A204.1 (cell line): ENCODE data around the gene BAHD1.

ENCODE experiments used
- FAIRE-seq: peaks from 2 replicates; lab custom pipeline; 2012; peaks lifted over from hg19 to GRCh38; lab: Jason Lieb, UNC

The BAHD1 gene

DNA sequence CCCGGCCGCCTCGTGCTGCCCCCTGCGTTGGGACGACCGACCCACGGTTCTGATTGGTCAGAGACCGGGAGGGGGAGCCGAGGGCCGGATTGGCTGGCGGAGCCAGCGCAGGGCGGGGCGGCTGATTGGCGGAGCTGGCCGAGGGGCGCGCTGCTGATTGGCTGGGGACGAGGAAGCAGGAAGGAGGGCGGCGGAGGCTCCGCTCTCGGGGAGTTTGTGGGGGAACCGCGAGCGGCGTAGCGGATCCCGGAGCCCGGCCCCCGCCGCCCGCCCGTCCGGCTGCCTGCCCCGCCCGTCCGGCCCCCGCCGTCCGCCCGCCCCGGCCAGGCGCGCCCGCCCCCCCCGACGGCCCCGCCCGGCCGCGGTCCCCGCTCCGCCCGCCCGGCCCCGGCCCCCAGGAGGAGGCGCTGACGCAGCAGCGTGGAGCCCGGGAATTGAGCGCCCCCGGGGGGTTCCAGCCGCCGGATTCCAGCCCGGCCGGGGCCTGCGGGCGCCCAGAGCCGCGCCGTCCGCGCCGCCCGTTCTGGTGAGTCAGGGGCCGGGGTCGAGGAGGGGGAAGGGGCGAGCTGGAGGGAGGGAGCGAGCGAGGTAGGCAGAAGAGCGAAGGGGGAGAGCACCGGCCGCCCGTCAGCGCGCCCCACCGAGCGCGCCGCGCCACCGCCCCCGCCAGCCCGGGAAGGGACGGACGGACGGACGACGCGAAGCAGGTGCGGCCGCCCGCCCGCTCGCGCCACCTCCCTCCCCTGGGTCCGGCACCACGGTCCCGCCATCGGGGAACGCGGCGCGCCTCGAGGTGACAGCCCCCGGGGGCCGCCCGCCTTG lies at the start of gene BAHD1:
Gene BAHD1, plus strand, starts transcription at position 211 of the 822 bp plus-strand sequence. CDS start 17,512 bp downstream, outside the sequence.
- FAIRE-seq = peak; percentile 49

- no peak for FAIRE-seq
Measured at GRCh38 chr15:40392986-40393948, 47.5 kb upstream of the BAHD1 start.

DNA sequence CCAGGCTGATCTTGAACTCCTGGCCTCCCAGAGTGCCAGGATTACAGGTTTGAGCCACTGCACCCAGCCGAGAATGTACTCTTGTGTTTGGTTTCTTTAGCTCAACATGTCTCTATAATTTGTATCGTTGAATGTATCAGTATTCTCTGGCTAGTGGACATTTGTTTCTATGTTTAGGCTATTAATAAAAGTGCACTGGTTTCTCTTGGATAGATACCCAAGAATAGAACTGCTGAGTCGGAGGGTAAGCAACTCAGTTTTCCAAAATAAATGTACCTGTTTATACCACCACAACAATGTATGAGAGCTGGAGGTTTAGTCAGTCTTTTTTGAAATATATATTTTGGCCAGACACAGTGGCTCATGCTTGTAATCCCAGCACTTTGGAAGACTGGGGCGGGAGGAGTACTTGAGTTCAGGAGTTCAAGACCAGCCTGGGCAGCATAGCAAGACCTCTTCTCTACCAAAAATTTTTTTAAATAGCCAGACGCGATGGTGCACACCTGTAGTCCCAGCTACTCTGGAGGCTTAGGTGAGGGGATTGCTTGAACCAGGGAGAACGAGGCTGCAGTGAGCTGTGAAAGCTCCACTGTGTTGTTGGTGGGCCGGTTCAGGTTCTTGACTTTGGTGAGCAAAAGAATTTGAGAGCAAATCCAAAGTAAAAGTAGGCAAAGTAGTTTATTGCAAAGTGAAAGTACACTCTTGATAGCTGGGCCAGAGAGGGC lies 42.9 kb upstream of the BAHD1 start:
- FAIRE-seq = no peak

- no peak for FAIRE-seq
Measured at GRCh38 chr15:40398413-40398873, 42.3 kb upstream of the BAHD1 start.

DNA sequence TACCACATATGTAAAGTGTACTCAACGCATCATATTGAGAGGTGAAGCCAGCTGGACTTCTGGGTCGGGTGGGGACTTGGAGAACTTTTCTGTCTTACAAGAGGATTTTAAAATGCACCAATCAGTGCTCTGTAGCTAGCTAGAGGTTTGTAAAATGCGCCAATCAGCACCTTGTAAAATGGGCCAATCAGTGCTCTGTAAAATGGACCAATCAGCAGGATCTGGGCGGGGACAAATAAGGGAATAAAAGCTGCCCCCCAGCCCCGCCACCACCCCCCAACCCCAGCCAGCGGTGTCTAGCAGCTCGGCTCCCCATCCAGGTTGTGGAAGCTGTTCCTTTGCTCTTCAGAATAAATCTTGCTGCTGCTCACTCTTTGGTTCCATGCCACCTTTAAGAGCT lies 41.4 kb upstream of the BAHD1 start:
- no peak for FAIRE-seq

DNA sequence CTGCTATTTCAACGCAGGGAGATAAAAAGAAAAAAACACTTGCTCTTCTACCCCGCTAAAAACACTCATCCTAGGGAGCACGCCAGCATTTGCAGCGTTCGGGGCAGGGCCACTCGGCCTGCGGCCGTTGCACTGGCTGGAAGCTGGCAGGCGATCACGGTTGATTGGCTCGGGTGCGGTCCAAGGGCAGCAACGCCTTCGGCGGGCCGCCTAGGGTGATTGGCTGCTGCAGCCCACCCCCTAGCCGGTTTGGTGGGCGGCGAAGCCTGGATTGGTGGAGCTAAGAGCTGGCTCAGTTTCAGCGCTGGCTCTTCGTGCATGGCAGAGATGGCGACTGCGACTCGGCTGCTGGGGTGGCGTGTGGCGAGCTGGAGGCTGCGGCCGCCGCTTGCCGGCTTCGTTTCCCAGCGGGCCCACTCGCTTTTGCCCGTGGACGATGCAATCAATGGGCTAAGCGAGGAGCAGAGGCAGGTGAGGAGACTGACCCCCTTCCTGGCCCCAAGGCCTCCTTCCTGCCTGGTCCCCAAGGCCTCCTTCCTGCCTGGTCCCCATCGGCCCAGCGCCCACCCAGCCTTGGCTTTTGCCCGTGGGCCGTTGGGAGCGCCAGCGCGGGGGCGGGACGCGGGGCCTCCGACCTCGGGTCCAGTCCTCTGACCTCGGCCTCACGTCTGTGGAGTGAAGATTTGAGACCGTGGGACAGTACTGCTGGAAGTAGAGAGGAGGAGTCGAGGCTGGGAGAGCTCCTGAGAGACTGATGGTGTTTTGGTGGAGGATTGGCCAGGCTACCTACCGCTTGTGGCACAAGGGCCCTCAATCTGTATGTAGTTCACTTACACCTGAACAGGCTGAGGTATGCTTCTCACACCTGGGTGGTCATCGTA lies 35.0 kb upstream of the BAHD1 start, which contains the start of gene IVD:
Gene IVD, plus strand, starts transcription at position 295 of the 881 bp plus-strand sequence. Its CDS starts 33 bp downstream, at position 328.
- FAIRE-seq = peak; percentile 99

GRCh38 chr15:40407330-40407990 lies 33.3 kb upstream of the BAHD1 start:
- no peak for FAIRE-seq

- no peak for FAIRE-seq
Measured at GRCh38 chr15:40409366-40409765, 31.4 kb upstream of the BAHD1 start.

GRCh38 chr15:40410476-40410875 lies 30.3 kb upstream of the BAHD1 start:
- FAIRE-seq = no peak

- FAIRE-seq = no peak
Measured at GRCh38 chr15:40412095-40412759, 28.5 kb upstream of the BAHD1 start.

DNA sequence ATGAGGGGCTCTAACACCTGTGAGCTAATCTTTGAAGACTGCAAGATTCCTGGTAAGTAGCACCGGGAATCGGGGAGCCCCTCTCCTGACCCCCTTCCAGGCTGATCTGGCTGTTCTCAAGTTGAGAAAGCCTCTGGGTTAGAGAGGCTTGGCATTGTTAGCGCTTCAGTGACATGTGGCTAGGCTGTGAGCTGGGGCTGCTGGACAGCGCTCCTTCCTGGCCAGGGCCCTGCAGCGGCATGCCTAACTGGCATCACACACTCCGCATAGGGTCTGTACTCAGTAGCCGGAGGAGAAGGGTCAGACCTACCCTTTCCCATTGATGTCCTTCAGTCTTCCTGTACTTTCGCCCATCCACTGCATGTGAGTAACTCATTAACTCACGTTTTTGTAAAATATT lies 27.7 kb upstream of the BAHD1 start:
- FAIRE-seq = no peak

GRCh38 chr15:40414816-40415215 lies 25.9 kb upstream of the BAHD1 start:
- no peak for FAIRE-seq

DNA sequence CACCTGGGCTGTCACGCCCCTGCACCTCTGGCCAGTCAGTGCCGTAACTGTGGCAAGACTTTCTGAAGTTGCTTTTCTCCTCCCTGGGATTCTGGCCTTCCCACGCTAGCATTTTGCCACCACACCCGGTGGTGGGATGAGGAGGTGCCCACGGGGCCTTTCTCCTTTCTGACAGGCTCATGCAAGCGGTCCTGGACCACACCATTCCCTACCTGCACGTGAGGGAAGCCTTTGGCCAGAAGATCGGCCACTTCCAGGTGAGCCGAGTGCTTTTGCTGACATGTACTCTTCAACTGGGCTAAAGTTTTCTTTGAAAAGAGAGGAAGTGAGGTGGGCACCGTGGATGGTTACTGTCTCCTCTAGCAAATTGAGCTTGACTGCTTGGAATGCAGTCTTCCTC lies 25.5 kb upstream of the BAHD1 start:
- FAIRE-seq = no peak

DNA sequence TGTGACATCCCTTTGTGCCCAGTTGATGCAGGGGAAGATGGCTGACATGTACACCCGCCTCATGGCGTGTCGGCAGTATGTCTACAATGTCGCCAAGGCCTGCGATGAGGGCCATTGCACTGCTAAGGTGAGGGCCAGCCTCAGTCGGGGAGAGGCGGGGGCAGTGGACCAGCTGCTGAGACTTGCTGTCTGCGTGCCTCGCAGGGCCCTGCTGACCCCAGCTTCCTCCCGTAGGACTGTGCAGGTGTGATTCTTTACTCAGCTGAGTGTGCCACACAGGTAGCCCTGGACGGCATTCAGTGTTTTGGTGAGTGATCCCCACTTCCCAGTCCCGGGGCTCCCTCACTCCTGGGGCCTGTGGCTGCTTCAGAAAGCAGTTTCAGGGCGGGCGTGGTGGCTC lies 24.7 kb upstream of the BAHD1 start:
- no peak for FAIRE-seq

- no peak for FAIRE-seq
Measured at GRCh38 chr15:40418126-40418525, 22.6 kb upstream of the BAHD1 start.

- FAIRE-seq = no peak
Measured at GRCh38 chr15:40420071-40420713, 20.6 kb upstream of the BAHD1 start.

- no peak for FAIRE-seq
Measured at GRCh38 chr15:40420793-40421192, 20.0 kb upstream of the BAHD1 start.

DNA sequence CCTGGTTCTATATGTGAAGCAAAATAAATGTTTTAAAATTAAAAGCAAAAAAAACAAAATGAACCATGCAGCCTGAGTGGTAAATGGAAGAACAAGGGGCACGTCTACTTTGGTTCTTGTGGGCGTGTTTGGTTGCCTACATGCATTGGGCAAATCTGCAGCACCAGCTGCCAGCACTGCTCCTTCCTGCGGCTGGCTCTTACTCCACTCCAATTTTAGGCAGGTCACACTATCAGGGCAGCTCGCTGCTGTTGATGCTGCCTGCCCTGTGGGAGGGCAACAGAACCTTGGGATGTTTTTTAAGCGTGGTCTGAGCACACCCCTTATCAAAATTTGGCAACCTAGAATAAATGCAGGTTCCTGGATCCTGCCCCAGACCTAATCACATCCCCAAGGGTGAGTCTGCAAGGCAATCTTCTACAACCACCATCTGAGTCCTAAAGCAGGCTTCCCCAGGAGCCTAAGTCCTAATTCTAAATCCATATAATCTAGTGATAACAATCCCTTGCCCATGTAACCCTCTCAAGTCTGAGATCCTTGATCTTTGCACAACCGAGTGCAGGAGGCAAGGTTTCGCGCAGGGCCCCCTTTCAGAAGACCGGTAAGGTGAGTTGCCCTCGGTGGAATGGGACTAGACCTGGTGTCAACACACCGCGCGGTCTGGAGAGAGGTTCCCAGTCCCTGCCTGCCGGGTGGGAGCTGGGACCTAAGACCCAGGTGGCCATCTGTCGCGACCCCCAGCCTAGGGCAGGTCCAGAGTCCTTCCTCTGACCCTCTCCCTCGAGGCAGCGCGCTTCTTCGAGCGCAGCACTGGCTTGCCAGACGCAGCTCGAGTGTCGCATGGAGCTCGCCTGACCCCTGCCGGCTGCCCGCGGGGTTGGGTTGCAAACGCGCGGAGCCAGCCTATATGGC lies 19.3 kb upstream of the BAHD1 start:
- no peak for FAIRE-seq
